IPS-20b (cell line): ENCODE results near the gene MON1A.

Experiments used
- H3K27ac ChIP-seq: one replicate; pipeline ENCODE4 v1.5.1; 2013; ENCODE audit warnings: low read length
- H3K27me3 ChIP-seq: 2 replicates; pipeline ENCODE4 v1.6.1; 2013; ENCODE audit warnings: mild to moderate bottlenecking, low read length, inconsistent platforms; ENCODE audit not compliant: insufficient read depth
- H3K36me3 ChIP-seq: 2 replicates; pipeline ENCODE4 v1.6.1; 2013; ENCODE audit warnings: low read depth, mild to moderate bottlenecking, inconsistent platforms, low read length, moderate library complexity; ENCODE audit not compliant: insufficient read depth
- H3K4me1 ChIP-seq: 2 replicates; pipeline ENCODE4 v1.6.1; 2013; ENCODE audit warnings: mild to moderate bottlenecking, control low read depth, inconsistent platforms, low read length, moderate library complexity; ENCODE audit not compliant: insufficient read depth
- H3K4me3 ChIP-seq: 2 replicates; pipeline ENCODE4 v1.5.1; 2013; ENCODE audit warnings: mild to moderate bottlenecking, low read length, inconsistent platforms
- H3K9ac ChIP-seq: 2 replicates; pipeline ENCODE4 v1.6.1; 2013; ENCODE audit warnings: low read depth, mild to moderate bottlenecking, inconsistent platforms, low read length, moderate library complexity
- H3K9me3 ChIP-seq: 2 replicates; pipeline ENCODE4 v1.6.1; 2013; ENCODE audit warnings: mild to moderate bottlenecking, low read depth, low read length, inconsistent platforms; ENCODE audit not compliant: insufficient read depth

MON1A gene

GRCh38 chr3:49879721-49880120 lies 49.9 kb downstream of the MON1A start:
- Histone ChIP-seq H3K27me3 (no peaks in the 10 kb centered on the region), H3K9ac (no peak overlapping the region), H3K27ac (no peak overlapping the region), H3K4me3 (no peak overlapping the region), H3K4me1 (peaks cover 17% of the 10 kb centered on the region; the same call in 1 of the 2 replicates), H3K9me3 (no peaks in the 10 kb centered on the region), H3K36me3 (no peaks in the 10 kb centered on the region)

DNA sequence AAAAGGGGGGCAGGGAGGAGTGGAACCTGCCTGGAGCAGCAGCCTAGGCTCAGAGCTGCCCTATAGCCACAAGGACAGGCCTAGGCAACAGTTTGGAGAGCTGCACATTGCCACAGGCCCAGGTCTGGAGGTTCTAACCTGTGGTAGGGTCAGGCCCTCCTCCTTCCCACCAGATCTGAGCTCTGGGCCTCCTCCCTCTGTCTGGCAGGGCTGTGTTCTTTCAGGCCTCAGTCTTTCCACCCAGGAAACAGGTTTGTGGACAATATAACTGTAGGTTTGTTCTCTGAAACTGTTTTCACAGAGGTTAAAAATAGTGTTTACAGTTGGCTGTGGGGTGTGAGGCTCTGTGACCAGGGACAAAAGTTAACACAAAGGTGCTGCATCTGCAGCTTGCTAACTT lies 50.9 kb downstream of the MON1A start:
- no peaks in the 10 kb centered on the region for H3K36me3 ChIP-seq
- H3K9me3 ChIP-seq, result no peaks in the 10 kb centered on the region
- peaks cover 17% of the 10 kb centered on the region; the same call in 1 of the 2 replicates for H3K4me1 ChIP-seq
- no peak overlapping the region for H3K27ac ChIP-seq
- no peaks in the 10 kb centered on the region for H3K27me3 ChIP-seq
- no peak overlapping the region for H3K4me3 ChIP-seq
- H3K9ac ChIP-seq, result no peak overlapping the region

- H3K4me1 ChIP-seq, result peaks cover 17% of the 10 kb centered on the region; the same call in 1 of the 2 replicates
- no peaks in the 10 kb centered on the region for H3K9me3 ChIP-seq
- H3K9ac ChIP-seq, result no peak overlapping the region
- no peak overlapping the region for H3K4me3 ChIP-seq
- no peak overlapping the region for H3K27ac ChIP-seq
- H3K36me3 ChIP-seq, result no peaks in the 10 kb centered on the region
- no peaks in the 10 kb centered on the region for H3K27me3 ChIP-seq
Measured at GRCh38 chr3:49877716-49878115, 51.9 kb downstream of the MON1A start.

- Histone ChIP-seq H3K36me3 (no peaks in the 10 kb centered on the region), H3K9me3 (no peaks in the 10 kb centered on the region), H3K4me3 (no peak overlapping the region), H3K27ac (no peak overlapping the region), H3K27me3 (peaks cover 4% of the 10 kb centered on the region; the same call in 1 of the 2 replicates), H3K9ac (no peak overlapping the region), H3K4me1 (peaks cover 12% of the 10 kb centered on the region; the same call in 1 of the 2 replicates)
Measured at GRCh38 chr3:49876567-49876966, 53.0 kb downstream of the MON1A start.

DNA sequence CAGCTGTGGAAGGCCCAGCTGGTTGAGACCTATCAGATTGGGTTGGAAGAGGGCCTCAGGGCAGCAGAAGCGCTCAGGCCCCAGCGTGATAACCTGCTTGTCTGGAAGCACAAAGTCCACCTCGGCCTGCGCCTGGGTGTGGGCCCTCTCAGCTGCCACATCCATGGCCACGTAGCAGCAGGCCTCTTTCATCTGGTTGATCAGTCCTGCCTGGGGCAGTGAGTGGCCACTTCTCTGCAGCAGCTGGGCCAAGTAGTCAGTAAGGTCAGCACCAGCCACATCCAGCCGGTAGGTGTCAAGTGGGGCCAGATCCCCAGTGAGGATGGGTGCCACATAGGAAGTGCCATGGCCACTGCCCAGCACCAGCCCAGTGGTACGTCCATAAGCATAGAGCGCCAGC lies 56.0 kb downstream of the MON1A start:
- no peak overlapping the region for H3K9ac ChIP-seq

GRCh38 chr3:49872801-49873281 lies 56.8 kb downstream of the MON1A start:
- Histone ChIP-seq H3K27me3 (peaks cover 21% of the 10 kb centered on the region), H3K4me1 (peaks cover 13% of the 10 kb centered on the region), H3K4me3 (no peak overlapping the region), H3K36me3 (no peaks in the 10 kb centered on the region), H3K9me3 (no peaks in the 10 kb centered on the region), H3K27ac (no peak overlapping the region), H3K9ac (no peak overlapping the region)

More for the DNA sequence above, 56.0 kb downstream of the MON1A start:
- H3K4me1 ChIP-seq, result peaks cover 5% of the 10 kb centered on the region
- no peaks in the 10 kb centered on the region for H3K36me3 ChIP-seq
- no peak overlapping the region for H3K27ac ChIP-seq
- H3K4me3 ChIP-seq, result no peak overlapping the region
- H3K27me3 ChIP-seq, result peaks cover 21% of the 10 kb centered on the region
- H3K9me3 ChIP-seq, result no peaks in the 10 kb centered on the region

DNA sequence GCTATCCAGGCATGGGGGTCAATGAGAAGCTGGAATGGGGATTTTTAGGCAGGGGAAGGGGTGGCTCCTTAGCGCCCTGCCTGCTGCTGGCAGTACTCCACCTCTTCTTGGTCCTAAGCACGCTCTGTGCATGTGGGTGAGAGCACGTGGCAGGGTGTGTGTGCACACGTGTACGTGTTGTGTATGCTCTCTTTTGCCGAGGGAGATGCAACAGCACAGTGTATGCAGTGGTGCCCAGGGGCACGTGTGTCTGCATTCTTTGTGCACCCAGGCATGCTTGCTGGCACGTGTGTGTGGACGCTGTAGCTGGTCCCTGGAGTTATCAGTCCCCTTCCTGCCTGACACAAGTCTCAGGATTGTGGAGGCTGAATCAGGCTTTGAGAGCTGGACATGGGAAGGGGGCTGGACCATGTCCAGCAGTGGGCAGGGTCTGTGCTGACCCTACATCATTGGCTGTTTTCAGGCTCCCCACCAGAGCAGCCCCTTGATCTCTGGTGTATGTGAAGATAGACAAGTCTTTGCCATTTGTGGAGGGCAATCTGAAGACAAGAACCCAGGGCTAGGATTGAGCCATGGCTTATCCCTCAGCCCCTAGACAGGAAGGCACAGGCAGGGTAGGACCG lies 58.0 kb downstream of the MON1A start:
- Histone ChIP-seq H3K9me3 (no peaks in the 10 kb centered on the region), H3K27me3 (peaks cover 21% of the 10 kb centered on the region), H3K9ac (no peak overlapping the region), H3K27ac (no peak overlapping the region), H3K4me1 (peaks cover 21% of the 10 kb centered on the region), H3K4me3 (no peak overlapping the region), H3K36me3 (no peaks in the 10 kb centered on the region)

GRCh38 chr3:49869525-49870126 lies 60.0 kb downstream of the MON1A start, which contains the start of gene CAMKV:
TSS of gene CAMKV (minus strand) at chr3:49869906. CDS start at chr3:49862388, 7,518 bp downstream.
- Histone ChIP-seq H3K36me3 (no peaks in the 10 kb centered on the region), H3K4me1 (peaks cover 24% of the 10 kb centered on the region), H3K27me3 (peaks cover 21% of the 10 kb centered on the region), H3K4me3 (peak within 1 kb of the TSS; percentile 80), H3K9me3 (no peaks in the 10 kb centered on the region), H3K9ac (peak within 1 kb of the TSS; percentile 79; the same call in 1 of the 2 replicates), H3K27ac (peak within 1 kb of the TSS; percentile 18)

DNA sequence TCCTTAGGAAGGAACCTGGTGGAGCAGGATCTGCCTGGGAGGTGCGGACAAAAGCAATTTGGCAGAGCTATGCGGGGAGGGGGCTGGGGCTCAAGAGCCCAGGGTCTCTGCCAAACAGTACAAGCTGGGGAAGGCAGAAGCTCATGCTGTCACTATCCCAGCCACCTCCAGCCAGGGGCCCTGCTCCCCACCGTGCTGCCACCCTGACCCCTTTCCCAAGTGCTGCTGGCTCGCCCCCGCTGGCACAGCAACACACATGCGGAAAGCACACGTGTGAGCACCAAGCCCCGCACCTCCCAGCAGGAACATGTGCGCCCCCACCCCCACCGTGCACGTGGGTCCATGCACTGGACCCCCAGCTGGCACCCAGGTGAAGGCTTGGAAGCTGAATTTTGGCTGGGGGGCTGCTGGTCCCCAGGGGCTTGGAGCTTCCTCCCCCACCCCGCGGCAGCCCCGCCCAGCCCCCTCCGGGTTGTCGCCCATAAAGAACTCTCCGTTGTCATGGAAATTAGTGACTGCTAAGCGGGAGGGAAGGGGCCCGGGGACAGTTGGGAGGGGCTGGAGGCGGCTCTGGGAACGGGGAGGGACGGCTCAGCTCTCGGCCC lies 60.6 kb downstream of the MON1A start:
- Histone ChIP-seq H3K9ac (peak overlapping the region; percentile 79; the same call in 1 of the 2 replicates), H3K27ac (peak overlapping the region; percentile 18), H3K4me1 (peaks cover 28% of the 10 kb centered on the region), H3K4me3 (peak overlapping the region; percentile 80), H3K36me3 (no peaks in the 10 kb centered on the region), H3K9me3 (no peaks in the 10 kb centered on the region), H3K27me3 (peaks cover 21% of the 10 kb centered on the region)

DNA sequence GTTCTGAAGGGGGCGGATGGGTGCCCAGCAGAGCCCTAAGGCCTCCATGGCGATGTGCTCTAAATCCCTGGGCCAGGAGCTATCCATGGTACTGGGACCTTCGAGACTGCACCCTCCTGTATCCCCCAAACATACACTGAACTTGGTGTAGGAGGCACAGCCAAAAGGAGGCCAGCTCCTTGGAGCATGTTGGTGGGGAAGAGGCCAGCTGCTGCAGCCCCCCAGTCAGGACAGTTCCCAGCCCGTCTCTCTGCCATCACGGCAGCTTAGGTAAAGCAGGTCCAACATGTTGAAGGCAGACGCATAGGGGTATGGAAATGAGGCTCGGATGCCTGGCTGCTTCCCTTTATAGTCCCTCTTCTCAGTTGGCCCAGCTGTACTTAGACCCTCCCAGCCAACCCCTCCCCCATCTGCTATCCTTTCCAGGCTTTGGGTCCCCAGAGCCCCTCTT lies 61.7 kb downstream of the MON1A start:
- Histone ChIP-seq H3K9me3 (no peaks in the 10 kb centered on the region), H3K36me3 (no peaks in the 10 kb centered on the region), H3K4me3 (peak overlapping the region; percentile 80; the same call in 1 of the 2 replicates), H3K9ac (no peak overlapping the region; the same call in 1 of the 2 replicates), H3K27me3 (peaks cover 21% of the 10 kb centered on the region), H3K4me1 (peaks cover 28% of the 10 kb centered on the region), H3K27ac (no peak overlapping the region)

GRCh38 chr3:49867400-49867799 lies 62.2 kb downstream of the MON1A start:
- Histone ChIP-seq H3K4me3 (peak overlapping the region; percentile 80; the same call in 1 of the 2 replicates), H3K4me1 (peaks cover 28% of the 10 kb centered on the region), H3K36me3 (no peaks in the 10 kb centered on the region), H3K9ac (no peak overlapping the region), H3K27me3 (peaks cover 21% of the 10 kb centered on the region), H3K27ac (no peak overlapping the region), H3K9me3 (no peaks in the 10 kb centered on the region)
